Neutrophil (primary cell): ENCODE data around the gene AKAP11.
A peak's percentile ranks its signal among the peaks of the same experiment; 100 is the strongest.

ENCODE experiments used
- H3K27ac ChIP-seq: fragments of 200-600 bp; sonication (generic); 2 replicates; pipeline ENCODE4 v1.5.1; 2016; ENCODE audit warnings: mild to moderate bottlenecking, moderate library complexity
- H3K27me3 ChIP-seq: fragments of 200-600 bp; sonication (generic); 2 replicates; pipeline ENCODE4 v1.6.0; 2016; ENCODE audit warnings: mild to moderate bottlenecking
- H3K36me3 ChIP-seq: fragments of 200-600 bp; sonication (generic); 2 replicates; pipeline ENCODE4 v1.5.1; 2017
- H3K4me1 ChIP-seq, 2 experiments: fragments of 200-600 bp in 1 of 2; sonication (generic) in 1 of 2; 1 replicate in 1 of 2; 2 replicates in 1 of 2; pipeline versions ENCODE4 v1.5.1 to v1.6.1; 2013 to 2016; ENCODE audit warnings: low read depth in 1 of 2, low read length in 1 of 2, mild to moderate bottlenecking in 1 of 2, moderate library complexity in 1 of 2; ENCODE audit not compliant: control insufficient read depth in 1 of 2, insufficient read depth in 1 of 2
- H3K4me3 ChIP-seq, 2 experiments: fragments of 200-600 bp in 1 of 2; sonication (generic) in 1 of 2; 1 replicate in 1 of 2; 2 replicates in 1 of 2; pipeline ENCODE4 v1.5.1; 2013 to 2016; ENCODE audit warnings: low read depth in 1 of 2, low read length in 1 of 2, mild to moderate bottlenecking in 1 of 2, moderate library complexity in 1 of 2
- H3K9me3 ChIP-seq: fragments of 200-600 bp; sonication (generic); 2 replicates; pipeline ENCODE4 v1.5.1; 2016
- TF ChIP-seq, protein P1 (sequence below): fragments of 200-600 bp; sonication (generic); IDR thresholded peaks from 2 replicates; pipeline ENCODE4 v1.5.1; 2016; ENCODE audit warnings: antibody characterized with exemption

AKAP11 gene

DNA sequence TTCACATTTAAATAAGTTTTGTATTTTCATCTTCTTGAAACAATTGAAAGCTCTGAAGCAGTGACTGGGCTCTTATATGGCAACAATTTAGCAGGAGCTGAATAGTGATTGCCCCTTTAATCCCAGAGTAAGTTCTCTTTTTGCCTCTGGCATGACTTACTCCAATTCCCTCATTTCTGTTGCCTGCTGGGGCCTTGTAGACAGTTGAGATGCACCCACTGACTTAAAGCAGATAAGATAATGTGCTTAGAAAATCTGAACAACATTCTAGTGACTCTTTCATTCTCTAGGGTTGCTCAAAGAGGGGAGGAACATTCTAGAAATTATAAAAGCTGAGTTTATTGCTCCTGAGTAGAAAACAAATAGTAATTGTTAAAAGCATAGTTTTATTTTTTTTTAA lies 52.8 kb downstream of the AKAP11 start:
- Histone ChIP-seq H3K9me3 (no peaks in the 10 kb centered on the region), H3K4me3 (no peak overlapping the region), H3K4me1 (peaks cover 0 to 20% of the 10 kb centered on the region in 2 experiments), H3K27ac (no peak overlapping the region), H3K27me3 (no peaks in the 10 kb centered on the region), H3K36me3 (no peaks in the 10 kb centered on the region)
- TF ChIP-seq, protein P1, sequence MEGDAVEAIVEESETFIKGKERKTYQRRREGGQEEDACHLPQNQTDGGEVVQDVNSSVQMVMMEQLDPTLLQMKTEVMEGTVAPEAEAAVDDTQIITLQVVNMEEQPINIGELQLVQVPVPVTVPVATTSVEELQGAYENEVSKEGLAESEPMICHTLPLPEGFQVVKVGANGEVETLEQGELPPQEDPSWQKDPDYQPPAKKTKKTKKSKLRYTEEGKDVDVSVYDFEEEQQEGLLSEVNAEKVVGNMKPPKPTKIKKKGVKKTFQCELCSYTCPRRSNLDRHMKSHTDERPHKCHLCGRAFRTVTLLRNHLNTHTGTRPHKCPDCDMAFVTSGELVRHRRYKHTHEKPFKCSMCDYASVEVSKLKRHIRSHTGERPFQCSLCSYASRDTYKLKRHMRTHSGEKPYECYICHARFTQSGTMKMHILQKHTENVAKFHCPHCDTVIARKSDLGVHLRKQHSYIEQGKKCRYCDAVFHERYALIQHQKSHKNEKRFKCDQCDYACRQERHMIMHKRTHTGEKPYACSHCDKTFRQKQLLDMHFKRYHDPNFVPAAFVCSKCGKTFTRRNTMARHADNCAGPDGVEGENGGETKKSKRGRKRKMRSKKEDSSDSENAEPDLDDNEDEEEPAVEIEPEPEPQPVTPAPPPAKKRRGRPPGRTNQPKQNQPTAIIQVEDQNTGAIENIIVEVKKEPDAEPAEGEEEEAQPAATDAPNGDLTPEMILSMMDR = no peak

DNA sequence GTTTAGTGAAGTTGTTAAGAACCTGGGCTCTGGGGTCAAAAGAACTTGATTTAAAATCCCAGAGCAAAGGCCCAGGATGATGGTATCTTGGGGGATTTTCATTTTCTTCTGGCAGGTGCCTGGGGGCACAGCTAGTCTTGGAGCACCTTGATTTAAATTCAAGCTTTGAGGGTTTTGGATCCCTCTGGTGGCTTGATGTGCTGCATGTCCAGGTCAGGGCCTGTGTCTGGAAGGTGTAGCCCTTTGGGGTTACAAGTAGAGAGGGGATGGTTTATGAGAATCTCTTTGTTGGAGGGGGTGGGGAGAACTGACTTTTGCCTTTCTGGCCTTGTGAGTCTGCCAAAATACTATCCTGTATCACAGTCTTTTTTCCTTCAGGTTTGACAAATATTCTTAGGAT lies 55.8 kb downstream of the AKAP11 start:
- TF ChIP-seq, protein P1 = no peak
- no peaks in the 10 kb centered on the region for H3K9me3 ChIP-seq
- H3K36me3 ChIP-seq = no peaks in the 10 kb centered on the region
- H3K4me3 ChIP-seq = no peak overlapping the region
- no peak overlapping the region for H3K27ac ChIP-seq
- H3K27me3 ChIP-seq = peaks cover 8% of the 10 kb centered on the region
- peaks cover 0 to 20% of the 10 kb centered on the region in 2 experiments for H3K4me1 ChIP-seq

DNA sequence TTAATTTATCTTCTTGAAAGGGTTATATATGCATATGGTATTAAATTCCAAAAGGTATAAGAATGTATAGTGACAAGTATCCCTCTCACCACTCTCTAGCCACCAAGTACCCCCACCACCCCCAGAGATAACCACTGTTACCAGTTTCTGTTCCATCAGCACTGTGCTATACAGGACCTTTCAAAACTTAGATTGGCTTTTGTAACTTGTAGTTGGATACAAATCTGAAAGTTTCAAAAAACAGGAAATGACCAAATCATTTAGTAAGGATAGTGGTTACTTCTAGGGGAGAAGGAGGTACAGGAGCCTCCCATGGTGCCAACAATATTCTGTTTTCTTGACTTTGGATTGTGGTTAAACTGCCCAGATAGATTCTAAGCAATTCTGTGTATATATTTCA lies 56.7 kb downstream of the AKAP11 start:
- H3K4me3 ChIP-seq = peak overlapping the region in 1 of 2 experiments; percentile 11
- H3K27me3 ChIP-seq = peaks cover 14% of the 10 kb centered on the region
- no peaks in the 10 kb centered on the region for H3K9me3 ChIP-seq
- peak overlapping the region; percentile 64 for H3K27ac ChIP-seq
- TF ChIP-seq, protein P1 = no peak
- peaks cover 0 to 20% of the 10 kb centered on the region in 2 experiments for H3K4me1 ChIP-seq
- no peaks in the 10 kb centered on the region for H3K36me3 ChIP-seq

DNA sequence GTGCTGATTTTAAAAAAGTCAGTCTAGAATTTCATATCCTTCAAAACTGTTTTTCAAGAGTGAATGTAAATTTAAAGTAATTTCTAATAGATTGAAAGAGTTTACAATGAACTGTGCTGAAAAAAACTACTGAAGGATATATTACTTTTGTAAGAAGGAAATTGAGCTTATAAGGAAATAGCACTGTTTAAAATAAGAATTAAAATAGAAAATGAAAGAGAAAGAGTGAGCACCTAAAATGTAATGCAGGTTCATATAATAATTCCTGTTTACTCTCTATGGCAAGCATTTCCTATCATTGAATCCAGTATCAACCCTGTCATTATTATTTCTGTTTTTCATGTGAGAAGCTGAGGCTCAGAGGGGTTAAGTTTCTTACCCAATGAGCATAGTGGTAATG lies 57.3 kb downstream of the AKAP11 start:
- Histone ChIP-seq H3K36me3 (no peaks in the 10 kb centered on the region), H3K27me3 (peaks cover 19% of the 10 kb centered on the region), H3K4me1 (peaks cover 0 to 20% of the 10 kb centered on the region in 2 experiments), H3K9me3 (no peaks in the 10 kb centered on the region), H3K4me3 (no peak overlapping the region), H3K27ac (peak overlapping the region; percentile 64)
- TF ChIP-seq, protein P1 = no peak

DNA sequence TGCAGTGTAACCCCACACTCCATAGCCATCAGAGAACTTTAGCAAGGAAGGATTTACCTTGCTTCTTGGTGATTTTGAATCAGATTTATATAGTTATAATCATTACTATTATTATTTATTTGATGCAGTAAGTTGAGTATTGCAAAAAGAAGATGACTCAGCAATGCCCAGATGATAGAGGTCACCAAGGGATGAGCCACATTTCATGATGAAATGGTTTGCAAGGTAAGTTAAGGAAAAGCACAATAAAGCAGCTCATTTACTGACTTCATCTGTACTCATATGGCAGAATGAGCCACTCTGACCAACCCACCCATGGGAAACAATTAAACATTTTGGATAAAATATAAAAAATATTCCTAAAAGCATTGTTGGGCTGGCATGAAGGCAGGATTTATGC lies 59.1 kb downstream of the AKAP11 start:
- H3K27me3 ChIP-seq = peaks cover 34% of the 10 kb centered on the region
- H3K27ac ChIP-seq = no peak overlapping the region
- no peaks in the 10 kb centered on the region for H3K36me3 ChIP-seq
- no peaks in the 10 kb centered on the region for H3K9me3 ChIP-seq
- H3K4me1 ChIP-seq = peaks cover 0 to 20% of the 10 kb centered on the region in 2 experiments
- TF ChIP-seq, protein P1 = no peak
- no peak overlapping the region for H3K4me3 ChIP-seq
